ENCODE results near the gene TAGLN. TPM values are rescaled to one million over a fixed set of nuclear protein-coding genes. Genes with fewer than 3 reads are reported as not detected.

The TAGLN gene
- total and polyA plus RNA-seq, 10 donors: 117 to 1,088 (median 350) TPM

GRCh38 chr11:117248341-117248740 lies 49.2 kb downstream of the TAGLN start:
- H3K4me1 ChIP-seq: no peaks in the 10 kb centered on the region
- no peak for DNase-seq
- peaks cover 3 to 90% (median 74%) of the 10 kb centered on the region in 6 donors for H3K36me3 ChIP-seq
- no peak overlapping the region for H3K27ac ChIP-seq
- no peak overlapping the region for H3K4me3 ChIP-seq
- TF ChIP-seq CTCF (IDR thresholded peaks at IDR 0.05 in 8 of 11, conservative IDR thresholded peaks at IDR 0.05 in 3 of 11): no peak
- TF ChIP-seq POLR2A (IDR thresholded peaks at IDR 0.05): no peak
- TF ChIP-seq POLR2AphosphoS5 (IDR thresholded peaks at IDR 0.05): no peak
- intact Hi-C loops (cut with DNase I; ENCODE audit: low total_unique reads): no loop called here
- H3K9me3 ChIP-seq: no peaks in the 10 kb centered on the region
- 96 to 97% (median 97%) methylated on average over 4 of the region's 4 CpGs for WGBS, 5 donors
- no peaks in the 10 kb centered on the region for H3K27me3 ChIP-seq (replicated peaks in 1 of 7)

GRCh38 chr11:117249571-117249970 lies 50.4 kb downstream of the TAGLN start:
- no peaks in the 10 kb centered on the region for H3K4me1 ChIP-seq
- no peak overlapping the region for H3K27ac ChIP-seq
- no peaks in the 10 kb centered on the region for H3K27me3 ChIP-seq (replicated peaks in 1 of 7)
- DNase-seq: no peak
- TF ChIP-seq POLR2AphosphoS5 (IDR thresholded peaks at IDR 0.05) (no peak), POLR2A (IDR thresholded peaks at IDR 0.05) (no peak), CTCF (IDR thresholded peaks at IDR 0.05 in 8 of 11, conservative IDR thresholded peaks at IDR 0.05 in 3 of 11) (no peak)
- WGBS, 5 donors: 90 to 94% (median 92%) methylated on average over 4 of the region's 4 CpGs
- intact Hi-C loops (cut with DNase I; ENCODE audit: low total_unique reads): no loop called here
- peaks cover 3 to 88% (median 71%) of the 10 kb centered on the region in 6 donors for H3K36me3 ChIP-seq
- H3K9me3 ChIP-seq: no peaks in the 10 kb centered on the region
- no peak overlapping the region for H3K4me3 ChIP-seq

DNA sequence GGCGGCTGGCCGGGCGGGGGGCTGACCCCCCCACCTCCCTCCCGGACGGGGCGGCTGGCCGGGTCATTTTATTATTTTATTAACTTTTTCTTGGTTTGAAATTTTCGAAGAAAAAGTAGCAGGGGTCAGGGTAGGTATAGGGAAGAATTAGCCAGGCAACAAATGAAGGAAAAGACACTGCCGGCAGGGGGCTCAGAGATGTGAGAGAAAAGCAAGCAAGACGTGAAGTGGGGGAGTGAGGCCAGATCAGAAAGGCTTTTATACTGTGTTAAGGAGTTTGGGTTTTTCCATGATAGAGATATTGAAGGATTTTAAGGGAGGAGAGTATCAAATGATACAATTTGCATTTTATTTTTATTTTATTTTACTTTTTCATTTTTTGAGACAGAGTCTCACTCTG lies 52.3 kb downstream of the TAGLN start:
- WGBS, 5 donors: 95 to 97% (median 97%) methylated on average over 7 to 10 of the region's 10 CpGs
- TF ChIP-seq POLR2AphosphoS5 (IDR thresholded peaks at IDR 0.05) (no peak), CTCF (IDR thresholded peaks at IDR 0.05 in 8 of 11, conservative IDR thresholded peaks at IDR 0.05 in 3 of 11) (no peak), POLR2A (IDR thresholded peaks at IDR 0.05) (no peak)
- Histone ChIP-seq H3K27ac (no peak overlapping the region), H3K9me3 (no peaks in the 10 kb centered on the region), H3K4me3 (no peak overlapping the region), H3K36me3 (peaks cover 3 to 87% (median 53%) of the 10 kb centered on the region in 6 donors), H3K27me3 (replicated peaks in 1 of 7) (no peaks in the 10 kb centered on the region), H3K4me1 (no peaks in the 10 kb centered on the region)
- intact Hi-C loops (cut with DNase I; ENCODE audit: low total_unique reads): no loop called here
- DNase-seq: no peak

DNA sequence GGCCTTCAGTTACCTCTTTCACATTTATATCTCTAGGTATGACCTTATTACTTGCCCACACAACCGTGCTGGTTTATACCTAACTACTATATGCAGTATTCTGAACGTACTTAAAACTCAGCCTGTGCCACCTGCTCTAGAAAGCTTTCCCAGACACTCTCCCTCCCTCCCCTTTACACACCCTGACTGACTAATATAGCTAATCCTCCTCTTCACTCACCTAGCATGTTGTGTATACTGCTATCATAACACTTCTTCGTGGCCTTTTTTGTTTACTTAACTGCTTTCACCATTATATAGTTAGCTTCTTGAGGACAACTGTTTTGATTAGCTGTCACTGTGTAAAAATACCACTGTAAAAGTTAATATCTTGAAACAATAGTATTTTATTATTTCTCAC lies 56.8 kb downstream of the TAGLN start:
- Histone ChIP-seq H3K4me3 (no peak overlapping the region), H3K9me3 (no peaks in the 10 kb centered on the region), H3K36me3 (peaks cover 0 to 84% (median 26%) of the 10 kb centered on the region in 6 donors), H3K4me1 (no peaks in the 10 kb centered on the region), H3K27ac (no peak overlapping the region), H3K27me3 (replicated peaks in 1 of 7) (no peaks in the 10 kb centered on the region)
- WGBS, 5 donors: 91 to 94% (median 92%) methylated on average over 3 of the region's 3 CpGs
- intact Hi-C loops (cut with DNase I; ENCODE audit: low total_unique reads): no loop called here
- no peak for DNase-seq
- TF ChIP-seq POLR2AphosphoS5 (IDR thresholded peaks at IDR 0.05): no peak
- no peak for TF ChIP-seq CTCF (IDR thresholded peaks at IDR 0.05 in 8 of 11, conservative IDR thresholded peaks at IDR 0.05 in 3 of 11)
- TF ChIP-seq POLR2A (IDR thresholded peaks at IDR 0.05): no peak
